Gastrocnemius medialis (tissue), 4 donors: ENCODE results near the gene PNCK.

Experiments
- POLR2A ChIP-seq, 2 donors: fragments of 450-650 bp; IDR thresholded peaks; one replicate each; pipeline ENCODE4 v1.6.1; 2017; ENCODE audit warnings: antibody characterized with exemption in 2 of 2, mild to moderate bottlenecking in 2 of 2, moderate library complexity in 2 of 2
- TF ChIP-seq, protein P1 (sequence below), 5 experiments: fragments of 450-650 bp in 3 of 5; fragments of 200-600 bp in 2 of 5; sonication (generic) in 2 of 5; IDR thresholded peaks in 4 of 5; conservative IDR thresholded peaks in 1 of 5; 1 replicate in 4 of 5; 2 replicates in 1 of 5; pipeline ENCODE4 v1.5.1; 2016 to 2019; ENCODE audit warnings: antibody characterized with exemption in 5 of 5, mild to moderate bottlenecking in 3 of 5, moderate library complexity in 3 of 5

DNA sequence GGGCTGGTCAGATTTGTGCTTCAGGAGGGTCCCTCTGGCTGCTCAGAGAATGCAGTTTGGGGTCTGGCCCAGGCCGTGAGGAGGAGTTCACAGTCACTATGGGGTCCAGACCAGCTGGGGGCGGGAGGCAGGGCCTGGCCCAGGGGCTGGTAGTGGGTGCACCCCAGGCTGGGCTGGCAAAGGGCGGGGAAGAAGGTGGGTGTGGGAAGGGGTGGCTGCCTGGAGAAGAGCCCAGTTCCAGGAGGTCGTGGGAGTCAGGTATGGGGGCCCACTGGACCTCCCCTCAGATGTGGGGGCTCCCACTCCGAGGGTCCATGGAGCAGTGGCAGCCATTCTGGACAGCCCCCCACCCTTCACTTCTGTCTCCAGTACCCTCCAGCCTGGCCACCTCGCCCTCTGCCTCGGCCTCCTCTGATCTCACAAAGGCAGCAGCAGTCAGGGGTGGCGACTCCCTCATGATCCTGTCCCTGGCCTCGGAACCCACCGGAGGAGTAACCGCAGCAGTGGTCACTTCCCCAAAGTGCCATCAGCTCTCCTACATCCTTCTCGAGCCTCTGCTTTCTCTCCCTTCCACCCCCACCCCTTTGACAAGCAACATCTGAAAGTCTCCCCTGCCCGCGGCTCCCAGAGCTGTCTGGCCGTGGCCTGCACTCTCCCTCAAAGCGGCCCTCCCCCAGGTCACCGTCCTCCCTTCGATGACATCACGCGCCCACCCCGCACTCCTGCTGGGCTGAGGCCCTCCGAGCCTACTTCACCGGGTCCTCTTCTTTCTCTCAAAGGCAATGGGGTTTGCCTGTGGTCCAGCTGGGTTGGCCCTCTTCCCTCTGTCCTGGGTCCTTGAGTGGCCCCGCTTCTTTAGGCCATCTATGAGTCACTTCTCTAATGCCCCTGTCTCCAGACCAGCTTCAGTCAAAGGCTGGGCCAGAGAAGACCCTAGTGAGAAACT lies 12.4 kb upstream of the PNCK start:
- TF ChIP-seq, protein P1, sequence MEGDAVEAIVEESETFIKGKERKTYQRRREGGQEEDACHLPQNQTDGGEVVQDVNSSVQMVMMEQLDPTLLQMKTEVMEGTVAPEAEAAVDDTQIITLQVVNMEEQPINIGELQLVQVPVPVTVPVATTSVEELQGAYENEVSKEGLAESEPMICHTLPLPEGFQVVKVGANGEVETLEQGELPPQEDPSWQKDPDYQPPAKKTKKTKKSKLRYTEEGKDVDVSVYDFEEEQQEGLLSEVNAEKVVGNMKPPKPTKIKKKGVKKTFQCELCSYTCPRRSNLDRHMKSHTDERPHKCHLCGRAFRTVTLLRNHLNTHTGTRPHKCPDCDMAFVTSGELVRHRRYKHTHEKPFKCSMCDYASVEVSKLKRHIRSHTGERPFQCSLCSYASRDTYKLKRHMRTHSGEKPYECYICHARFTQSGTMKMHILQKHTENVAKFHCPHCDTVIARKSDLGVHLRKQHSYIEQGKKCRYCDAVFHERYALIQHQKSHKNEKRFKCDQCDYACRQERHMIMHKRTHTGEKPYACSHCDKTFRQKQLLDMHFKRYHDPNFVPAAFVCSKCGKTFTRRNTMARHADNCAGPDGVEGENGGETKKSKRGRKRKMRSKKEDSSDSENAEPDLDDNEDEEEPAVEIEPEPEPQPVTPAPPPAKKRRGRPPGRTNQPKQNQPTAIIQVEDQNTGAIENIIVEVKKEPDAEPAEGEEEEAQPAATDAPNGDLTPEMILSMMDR (IDR thresholded peaks at IDR 0.05 in 4 of 5, conservative IDR thresholded peaks at IDR 0.05 in 1 of 5): no peak
- no peak for TF ChIP-seq POLR2A (IDR thresholded peaks at IDR 0.05)
